HS-5 (cell line): ENCODE data around the gene MYD88.

Experiments used
- DNase-seq: peaks from one replicate; pipeline ENCODE4 v3.0.0-alpha.2; 2012; ENCODE audit warnings: low read depth

Gene MYD88

DNA sequence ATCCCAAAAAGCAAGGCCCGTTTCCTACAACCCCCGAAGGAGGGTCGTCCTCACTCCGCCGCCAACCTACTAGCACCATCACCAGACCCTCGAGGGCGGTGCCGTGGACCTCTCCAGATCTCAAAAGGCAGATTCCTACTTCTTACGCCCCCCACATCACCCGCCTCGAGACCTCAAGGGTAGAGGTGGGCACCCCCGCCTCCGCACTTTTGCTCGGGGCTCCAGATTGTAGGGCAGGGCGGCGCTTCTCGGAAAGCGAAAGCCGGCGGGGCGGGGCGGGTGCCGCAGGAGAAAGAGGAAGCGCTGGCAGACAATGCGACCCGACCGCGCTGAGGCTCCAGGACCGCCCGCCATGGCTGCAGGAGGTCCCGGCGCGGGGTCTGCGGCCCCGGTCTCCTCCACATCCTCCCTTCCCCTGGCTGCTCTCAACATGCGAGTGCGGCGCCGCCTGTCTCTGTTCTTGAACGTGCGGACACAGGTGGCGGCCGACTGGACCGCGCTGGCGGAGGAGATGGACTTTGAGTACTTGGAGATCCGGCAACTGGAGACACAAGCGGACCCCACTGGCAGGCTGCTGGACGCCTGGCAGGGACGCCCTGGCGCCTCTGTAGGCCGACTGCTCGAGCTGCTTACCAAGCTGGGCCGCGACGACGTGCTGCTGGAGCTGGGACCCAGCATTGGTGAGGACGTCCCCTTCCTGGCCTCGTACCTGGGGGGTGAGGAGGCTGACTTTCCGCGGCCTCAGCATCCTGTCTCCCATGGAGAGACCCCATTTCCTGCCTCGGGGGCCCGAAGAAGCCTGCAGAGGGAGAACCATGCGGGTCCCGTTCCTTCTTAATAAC is at the start of gene MYD88:
Gene MYD88, plus strand, starts transcription at position 313 of the 842 bp plus-strand sequence. Its CDS starts 40 bp downstream, at position 353.
- no peak for DNase-seq

- DNase-seq = no peak
Measured at GRCh38 chr3:38089163-38089562, 49.3 kb upstream of the MYD88 start.

DNA sequence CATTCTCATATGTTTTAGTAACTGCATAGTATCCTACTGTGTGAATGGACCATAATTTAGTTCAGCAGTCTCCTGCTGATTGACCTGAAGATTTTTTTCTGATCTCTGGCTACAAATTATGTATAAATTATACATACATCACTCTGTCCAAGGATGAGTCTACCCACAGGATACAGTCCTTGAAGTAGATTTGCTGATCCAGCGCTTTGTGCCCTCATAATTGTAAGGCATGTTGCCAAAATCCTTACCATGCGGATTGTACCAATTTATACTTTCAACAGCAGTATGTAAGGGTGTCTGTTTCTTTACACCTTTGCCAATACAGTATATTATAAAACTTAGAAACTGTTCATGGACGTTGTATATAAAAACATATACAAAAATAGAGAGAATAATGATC is 48.0 kb upstream of the MYD88 start:
- no peak for DNase-seq

DNA sequence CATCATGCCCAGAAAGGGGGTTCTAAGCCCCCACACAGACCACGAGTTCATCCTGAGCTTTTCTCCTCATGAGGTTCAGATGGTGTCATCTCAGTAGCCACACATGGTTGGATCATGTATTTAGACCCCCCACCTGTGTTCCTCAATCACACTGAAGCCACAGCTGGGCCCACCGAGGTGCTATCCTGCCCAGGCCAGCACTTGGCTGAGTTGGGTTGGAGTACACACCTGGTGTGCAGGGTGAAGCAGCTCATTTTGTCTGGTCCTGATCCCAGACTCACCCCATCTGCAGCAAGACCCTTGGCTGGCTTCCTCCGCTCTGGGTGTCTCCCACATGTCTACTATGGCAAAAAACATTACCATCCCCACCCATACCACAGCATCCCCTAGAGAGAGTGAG is 43.5 kb upstream of the MYD88 start:
- DNase-seq = no peak

- DNase-seq = no peak
Measured at GRCh38 chr3:38095669-38096483, 42.6 kb upstream of the MYD88 start.

DNA sequence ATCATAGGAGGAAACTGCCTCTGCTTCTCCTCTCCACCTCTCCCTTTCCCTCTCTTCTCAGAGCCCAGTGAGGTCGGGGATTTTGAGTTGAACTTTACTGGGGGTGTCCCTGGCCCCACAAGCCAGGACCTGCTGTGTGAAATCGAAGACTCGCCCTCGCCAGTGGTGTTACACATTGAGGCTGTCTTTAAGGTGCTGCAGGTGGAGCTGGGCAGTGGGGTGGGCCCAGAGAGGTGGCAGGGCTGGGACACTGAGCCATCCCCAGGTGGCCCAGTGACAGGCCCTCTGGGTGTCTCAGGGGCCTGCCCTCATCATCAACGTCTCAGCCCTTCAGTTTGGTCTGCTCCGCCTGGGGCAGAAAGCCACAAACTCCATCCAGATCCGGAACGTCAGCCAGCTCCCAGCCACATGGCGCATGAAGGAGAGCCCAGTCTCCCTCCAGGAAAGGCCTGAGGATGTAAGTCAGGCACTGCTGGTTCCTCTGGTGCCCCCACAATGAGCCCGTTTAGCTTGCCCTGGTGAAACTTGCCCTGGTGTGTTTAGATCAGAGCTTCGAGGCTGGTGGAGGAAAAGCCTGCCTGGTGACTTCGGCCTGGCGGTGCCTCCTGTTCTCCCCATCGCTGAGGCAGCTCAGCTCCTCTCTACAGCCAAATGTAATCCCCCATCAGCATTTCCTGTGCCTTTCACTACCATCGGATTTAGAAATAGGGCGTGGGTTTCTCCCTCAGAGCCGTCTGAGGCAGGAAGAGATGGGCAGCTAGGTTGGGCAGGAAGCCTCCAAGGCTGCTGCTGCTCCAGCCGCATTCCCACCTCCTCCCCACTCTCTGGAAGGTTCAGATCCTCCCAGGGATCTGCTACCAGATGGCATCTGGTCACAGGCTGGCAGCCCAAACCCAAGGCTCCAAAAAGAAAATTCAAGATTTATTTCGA is 40.8 kb upstream of the MYD88 start:
- DNase-seq = no peak

DNA sequence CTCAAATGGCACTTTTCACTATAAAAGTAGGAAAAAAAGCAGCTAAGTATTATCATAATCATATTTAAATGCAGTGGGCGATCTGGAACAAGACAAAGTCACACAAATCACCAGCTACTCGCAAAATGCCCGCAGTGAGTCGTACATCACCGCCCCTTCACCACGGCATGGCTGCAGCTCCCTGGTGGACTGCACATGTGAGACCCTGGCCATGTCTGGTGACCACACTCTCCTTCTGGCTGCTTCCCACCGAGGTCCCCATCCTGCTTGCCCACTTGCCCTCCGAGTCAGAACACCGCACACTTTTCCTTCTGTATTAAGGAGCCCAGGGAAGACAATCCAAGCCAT is 40.1 kb upstream of the MYD88 start:
- no peak for DNase-seq

DNA sequence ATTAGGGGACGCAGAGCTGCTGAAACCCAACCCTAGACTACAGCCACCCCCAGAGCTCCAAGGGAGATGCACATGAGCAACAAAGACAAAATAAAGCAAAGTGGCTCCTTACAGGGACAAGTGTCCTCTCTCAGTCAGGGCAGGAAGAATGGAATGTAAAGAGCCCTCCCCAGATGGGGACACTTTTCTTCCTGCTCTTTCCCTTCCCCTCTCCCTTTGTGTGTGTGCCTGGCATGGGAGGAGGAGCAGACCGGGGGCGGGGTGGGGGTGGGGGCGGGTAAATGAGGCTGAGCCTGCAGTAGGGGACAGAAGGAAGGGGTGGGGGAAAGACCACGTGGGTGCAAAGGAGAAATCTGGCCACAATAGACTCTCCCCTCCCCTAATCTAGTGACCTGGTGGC is 38.9 kb upstream of the MYD88 start:
- DNase-seq = no peak

GRCh38 chr3:38100498-38100897 is 38.0 kb upstream of the MYD88 start:
- no peak for DNase-seq

- DNase-seq = no peak
Measured at GRCh38 chr3:38101811-38102443, 36.5 kb upstream of the MYD88 start.

DNA sequence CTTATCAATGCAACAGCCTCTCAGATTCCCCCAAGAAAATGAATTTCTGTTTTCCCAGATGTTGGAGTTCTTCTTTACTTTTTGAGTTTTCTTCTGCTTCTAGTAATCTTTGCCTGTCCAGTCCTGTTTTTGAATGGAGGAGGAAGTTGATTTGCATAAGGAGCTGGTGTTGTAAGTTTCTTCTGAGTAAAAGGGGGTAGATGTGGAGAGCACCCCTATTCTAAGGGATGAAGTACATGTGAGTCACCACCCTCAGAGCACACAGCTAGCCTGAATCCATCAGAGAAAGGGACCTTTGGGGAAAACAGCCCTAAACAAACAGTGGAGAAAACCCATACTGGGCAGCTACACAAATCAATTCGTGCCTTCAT is 36.0 kb upstream of the MYD88 start:
- DNase-seq = no peak

DNA sequence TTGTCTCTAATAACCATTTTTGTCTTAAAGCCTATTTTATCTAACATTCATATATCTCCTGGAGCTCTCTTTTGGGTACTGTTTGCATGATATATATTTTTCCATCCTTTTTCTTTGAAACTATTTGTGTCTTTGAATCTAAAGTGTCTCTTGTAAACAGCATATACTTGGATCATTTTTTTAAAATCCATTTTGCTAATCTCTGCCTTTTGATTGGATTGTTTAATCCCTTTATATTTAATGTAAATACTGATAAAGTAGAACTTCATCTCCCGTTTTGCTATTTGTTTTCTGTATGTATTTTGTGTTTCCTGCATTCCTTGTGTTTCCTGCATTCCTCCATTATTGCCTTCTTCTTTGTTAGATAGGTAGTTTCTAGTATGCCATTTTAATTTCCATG is 32.9 kb upstream of the MYD88 start:
- no peak for DNase-seq

DNA sequence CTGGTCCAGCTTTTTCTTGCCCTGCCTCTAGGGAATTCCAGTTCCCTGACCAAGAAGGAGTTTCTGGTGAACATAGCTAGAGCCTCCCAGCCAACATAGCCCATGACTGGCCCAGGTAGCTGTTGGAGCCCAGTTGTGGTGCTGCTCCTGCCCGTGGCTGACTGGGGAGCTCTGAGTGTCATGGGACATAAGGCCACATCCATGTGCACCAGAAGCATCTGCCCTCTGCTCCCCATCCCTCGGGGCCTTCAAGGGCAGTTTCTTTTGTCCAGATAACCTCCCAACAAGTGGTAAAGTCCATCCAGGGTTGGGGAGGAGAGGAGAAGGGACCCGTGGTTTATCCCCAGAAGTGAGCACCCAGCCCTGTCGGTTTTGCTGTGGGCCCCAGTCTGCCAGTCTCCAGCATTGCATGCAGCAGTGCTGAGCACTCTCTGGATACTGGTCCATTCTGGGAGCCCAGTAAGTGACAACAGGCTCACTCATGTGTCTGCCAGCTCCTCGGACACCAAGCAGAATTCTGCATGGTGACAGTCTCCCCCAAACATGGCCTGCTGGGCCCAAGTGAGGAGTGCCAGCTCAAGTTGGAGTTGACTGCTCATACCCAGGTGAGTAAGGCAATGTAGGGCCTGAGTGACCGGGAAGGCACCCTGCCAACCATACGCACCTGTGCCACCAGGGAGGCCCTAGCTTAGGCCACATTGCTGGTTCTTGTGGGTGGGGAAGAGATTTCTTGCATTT is 30.4 kb upstream of the MYD88 start:
- DNase-seq = no peak

- DNase-seq = no peak
Measured at GRCh38 chr3:38108649-38109579, 29.5 kb upstream of the MYD88 start.

- no peak for DNase-seq
Measured at GRCh38 chr3:38109580-38110313, 28.7 kb upstream of the MYD88 start.

GRCh38 chr3:38110314-38111050 is 28.0 kb upstream of the MYD88 start:
- no peak for DNase-seq

- no peak for DNase-seq
Measured at GRCh38 chr3:38111201-38111600, 27.3 kb upstream of the MYD88 start.

DNA sequence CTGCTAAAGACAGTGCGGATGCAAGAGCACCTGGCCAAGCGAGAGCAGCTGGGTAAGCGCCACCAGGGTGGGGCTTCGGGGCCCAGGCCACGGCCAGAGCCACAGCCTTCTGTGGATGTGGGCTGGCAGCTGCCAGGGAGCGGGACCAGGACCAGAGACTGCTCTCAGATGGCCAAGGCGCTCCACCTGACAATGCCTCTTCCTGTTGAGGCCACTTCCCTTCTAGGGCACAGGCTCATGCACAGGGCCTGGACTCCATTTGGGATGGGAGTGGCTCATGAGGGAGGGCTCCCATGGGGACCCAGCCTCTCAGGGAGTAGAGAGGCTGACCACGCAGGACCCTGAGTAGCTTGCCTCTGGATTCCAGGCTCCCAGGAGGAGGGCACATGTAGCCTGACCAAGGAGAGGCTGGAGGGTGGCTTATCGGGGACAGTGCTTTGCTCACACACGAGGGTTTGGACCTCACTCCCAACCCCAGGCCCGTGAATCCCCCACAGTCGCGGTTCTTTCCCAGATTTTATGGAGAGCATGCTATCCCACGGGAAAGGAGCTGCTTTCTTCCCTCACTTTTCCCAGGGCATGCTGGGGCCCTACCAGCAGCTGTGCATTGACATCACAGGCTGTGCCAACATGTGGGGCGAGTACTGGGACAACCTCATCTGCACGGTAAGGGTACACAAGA is 26.6 kb upstream of the MYD88 start:
- no peak for DNase-seq
